Femur (tissue), 1 donor: ENCODE data around the gene RPL13.
A peak's percentile ranks its signal among the peaks of the same experiment; 100 is the strongest.
"Not testable (repeated sequence)": the region's sequence is repeated elsewhere in the genome, so short reads cannot be mapped to it uniquely, and the experiment has no call there.

Experiments used
- DNase-seq: peaks from one replicate; pipeline ENCODE4 v3.0.0-alpha.2; 2017

RPL13 gene

DNA sequence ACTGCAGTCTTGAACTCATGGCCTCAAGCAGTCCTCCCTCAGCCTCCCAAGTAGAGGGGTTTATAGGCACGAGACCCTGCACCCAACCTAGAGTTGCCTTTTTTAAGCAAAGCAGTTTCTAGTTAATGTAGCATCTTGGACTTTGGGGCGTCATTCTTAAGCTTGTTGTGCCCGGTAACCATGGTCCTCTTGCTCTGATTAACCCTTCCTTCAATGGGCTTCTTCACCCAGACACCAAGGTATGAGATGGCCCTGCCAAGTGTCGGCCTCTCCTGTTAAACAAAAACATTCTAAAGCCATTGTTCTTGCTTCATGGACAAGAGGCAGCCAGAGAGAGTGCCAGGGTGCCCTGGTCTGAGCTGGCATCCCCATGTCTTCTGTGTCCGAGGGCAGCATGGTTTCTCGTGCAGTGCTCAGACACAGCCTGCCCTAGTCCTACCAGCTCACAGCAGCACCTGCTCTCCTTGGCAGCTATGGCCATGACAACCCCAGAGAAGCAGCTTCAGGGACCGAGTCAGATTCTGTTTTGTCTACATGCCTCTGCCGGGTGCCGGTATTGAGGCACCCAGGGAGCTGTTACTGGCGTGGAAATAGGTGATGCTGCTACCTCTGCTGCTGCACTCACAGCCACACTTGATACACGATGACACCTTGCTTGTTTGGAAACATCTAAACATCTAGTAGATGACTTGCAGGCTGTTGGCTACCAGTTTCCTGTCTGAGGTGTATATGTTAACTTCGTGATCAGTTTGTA is 3.3 kb downstream of the RPL13 start:
- no peak for DNase-seq

- DNase-seq, result no peak
These were observed 4.2 kb downstream of the RPL13 start for GRCh38 chr16:89564476-89565255.

GRCh38 chr16:89565256-89565505 is 4.7 kb downstream of the RPL13 start:
- DNase-seq, result no peak

- peak; percentile 56 for DNase-seq
These were observed 5.3 kb downstream of the RPL13 start for GRCh38 chr16:89565506-89566372.

GRCh38 chr16:89567656-89568594 is 7.4 kb downstream of the RPL13 start:
- DNase-seq, result no peak

GRCh38 chr16:89569506-89570341 is 9.2 kb downstream of the RPL13 start:
- DNase-seq, result no peak

- DNase-seq, result no peak
These were observed 10.0 kb downstream of the RPL13 start for GRCh38 chr16:89570342-89570923.

DNA sequence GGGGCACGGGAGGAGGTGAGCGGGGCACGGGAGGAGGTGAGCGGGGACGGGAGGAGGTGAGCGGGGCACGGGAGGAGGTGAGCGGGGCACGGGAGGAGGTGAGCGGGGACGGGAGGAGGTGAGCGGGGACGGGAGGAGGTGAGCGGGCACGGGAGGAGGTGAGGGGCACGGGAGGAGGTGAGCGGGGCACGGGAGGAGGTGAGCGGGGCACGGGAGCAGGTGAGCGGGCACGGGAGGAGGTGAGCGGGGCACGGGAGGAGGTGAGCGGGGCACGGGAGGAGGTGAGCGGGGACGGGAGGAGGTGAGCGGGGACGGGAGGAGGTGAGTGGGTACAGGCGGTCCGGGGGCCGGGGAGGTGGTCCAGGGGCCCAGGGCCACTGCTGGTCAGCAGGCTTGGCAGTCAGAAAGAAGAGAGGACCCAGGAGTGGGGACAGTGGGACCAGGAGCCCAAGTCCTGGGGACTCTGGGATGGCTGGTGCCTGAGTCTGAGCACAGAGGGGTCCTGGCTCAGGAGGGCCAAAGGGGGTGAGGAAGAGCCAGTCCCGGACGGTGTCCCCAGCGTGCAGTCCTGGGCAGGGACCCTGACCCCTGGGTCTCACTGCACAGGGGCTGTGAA is 10.6 kb downstream of the RPL13 start:
- not testable (repeated sequence) for DNase-seq

GRCh38 chr16:89571636-89572035 is 11.2 kb downstream of the RPL13 start:
- DNase-seq, result no peak

DNA sequence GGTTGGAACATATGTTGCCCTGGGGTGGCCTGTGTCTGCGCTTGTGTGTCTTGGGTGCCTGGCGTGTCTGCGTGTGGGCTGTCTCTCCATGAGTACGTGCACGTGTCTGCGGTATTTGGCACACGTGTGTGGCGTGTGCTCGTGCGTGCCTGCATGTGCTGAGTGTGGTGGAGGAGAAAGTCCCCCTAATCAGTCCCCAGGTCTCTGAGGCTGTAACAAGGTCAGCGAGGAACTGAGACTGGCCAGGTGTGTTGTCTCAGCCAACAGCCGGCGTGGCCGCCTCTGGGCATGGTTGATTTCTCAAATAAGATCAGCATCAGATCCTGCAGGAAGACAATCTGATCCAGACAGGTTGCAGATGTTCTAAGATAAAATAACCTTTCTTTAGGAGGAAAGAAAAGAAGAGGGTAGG is 11.6 kb downstream of the RPL13 start:
- no peak for DNase-seq

DNA sequence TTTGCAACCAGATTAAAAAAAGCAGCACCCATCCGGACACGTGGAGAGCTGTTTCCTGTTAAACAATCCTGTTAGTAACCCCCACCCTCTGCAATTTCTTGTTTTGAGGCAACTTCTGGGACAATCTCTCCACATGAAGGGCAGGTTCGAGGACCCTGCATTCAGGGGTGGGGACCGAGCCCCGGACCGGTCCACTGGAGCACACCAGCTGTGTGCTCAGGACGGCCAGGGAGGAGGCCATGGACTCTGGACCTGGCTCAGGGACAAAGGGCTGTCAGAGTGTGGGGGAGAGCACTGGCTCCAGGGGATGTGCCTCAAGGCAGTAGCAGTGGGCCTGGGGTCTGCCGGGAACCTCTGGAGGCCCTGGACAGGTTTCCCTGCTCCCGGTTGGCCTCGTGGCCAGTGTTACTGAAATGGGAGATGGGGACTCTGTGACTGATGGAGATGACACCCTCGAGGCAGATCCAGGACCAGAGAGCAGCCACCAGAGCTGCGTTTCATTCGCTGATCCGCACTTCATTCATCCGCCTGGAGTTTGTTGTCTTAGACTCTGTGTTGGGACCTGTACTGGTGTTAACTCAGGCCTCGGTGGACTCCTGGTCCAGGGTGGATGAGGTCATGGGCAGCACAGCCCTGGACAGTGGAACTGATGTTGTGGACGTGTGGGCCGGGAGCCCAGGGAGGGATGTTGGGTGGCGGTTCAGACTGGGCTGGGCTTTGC is 12.2 kb downstream of the RPL13 start:
- DNase-seq, result no peak

DNA sequence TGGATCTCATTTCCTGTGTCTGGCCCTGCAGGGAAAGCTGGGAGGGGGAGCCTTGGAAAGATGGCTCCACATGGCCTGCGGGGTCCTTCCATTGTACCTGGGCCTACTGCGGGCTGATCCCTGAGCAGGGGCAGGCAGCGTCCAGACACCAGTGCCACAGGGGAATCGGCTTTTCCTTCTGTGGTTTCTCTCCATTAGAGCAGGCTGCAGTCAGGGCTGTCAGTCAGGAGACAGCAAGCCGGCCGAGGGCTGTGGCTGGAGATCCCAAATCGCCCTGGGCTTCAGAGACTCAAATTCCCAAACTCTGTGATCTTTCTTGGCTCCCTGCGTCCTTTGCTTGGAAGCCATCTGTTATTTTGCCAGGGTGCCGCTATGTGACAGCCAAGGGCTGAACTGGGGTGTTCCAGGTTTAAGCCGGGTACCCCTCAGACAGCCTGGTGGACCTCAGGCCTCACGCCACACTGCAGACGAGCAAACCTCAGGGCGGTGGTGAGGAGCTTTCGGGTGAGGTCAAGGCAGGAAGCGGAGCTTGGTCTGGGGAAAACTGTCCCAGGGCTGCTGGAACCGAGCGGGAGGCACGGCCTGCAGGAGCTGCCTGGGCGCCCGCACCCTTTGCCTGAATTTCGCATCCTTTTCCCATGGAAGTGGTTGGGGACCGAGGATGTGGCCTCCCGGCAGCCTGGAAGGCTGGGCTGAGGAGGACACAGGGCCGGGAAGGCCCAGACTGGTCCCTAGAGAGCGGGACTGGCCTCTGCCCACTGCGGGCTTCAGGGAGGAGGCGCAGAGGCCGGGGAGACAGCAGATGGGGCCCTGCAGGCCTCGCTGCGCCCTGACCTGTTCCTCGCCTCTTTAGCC is 13.6 kb downstream of the RPL13 start:
- no peak for DNase-seq

DNA sequence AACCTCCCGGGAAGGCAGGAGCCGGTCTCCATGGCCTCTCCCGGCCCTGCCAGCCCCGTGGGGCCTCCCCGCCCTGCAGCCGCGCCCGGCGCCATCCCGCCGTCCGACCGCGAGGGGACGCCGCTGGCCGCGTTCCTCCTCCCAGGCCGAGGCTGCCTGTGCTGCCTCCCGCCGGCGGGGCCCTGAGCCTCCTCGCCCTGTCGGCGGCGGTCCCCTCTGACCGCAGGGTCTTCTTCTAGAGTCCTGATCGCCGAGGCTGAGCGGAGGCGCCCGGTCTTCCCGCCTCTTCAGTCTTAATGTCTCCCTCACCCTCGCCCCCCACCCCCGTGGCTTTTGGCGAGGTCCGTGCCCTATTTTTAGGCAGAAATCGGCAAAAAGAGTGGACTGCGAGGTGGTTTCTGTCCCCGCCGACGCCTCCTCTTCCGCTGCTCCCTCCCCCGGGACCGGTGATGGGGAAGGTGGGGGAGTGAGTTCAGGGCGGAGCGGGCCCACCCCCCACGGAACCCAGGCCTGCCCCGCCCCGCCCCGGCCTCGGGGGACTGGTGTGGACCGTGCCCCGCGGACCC is 14.3 kb downstream of the RPL13 start:
- peak; percentile 56 for DNase-seq

- no peak for DNase-seq
These were observed 15.0 kb downstream of the RPL13 start, which contains the start of gene CPNE7 for GRCh38 chr16:89575247-89576152. TSS of gene CPNE7 (plus strand) at chr16:89575758. CDS start at chr16:89575898, 140 bp downstream.

GRCh38 chr16:89576153-89577054 is 15.9 kb downstream of the RPL13 start:
- DNase-seq, result no peak
